NCI-H748 (cell line): ENCODE data around the gene KERA.

ENCODE experiments used
- DNase-seq: peaks from one replicate; lab custom pipeline; 2025; ENCODE audit not compliant: unreplicated experiment; lab: John Stamatoyannopoulos, UW

KERA gene

GRCh38 chr12:91074154-91074709 is 16.4 kb upstream of the KERA start:
- no peak for DNase-seq

- DNase-seq = no peak
These were observed 15.6 kb upstream of the KERA start for GRCh38 chr12:91073426-91073825.

DNA sequence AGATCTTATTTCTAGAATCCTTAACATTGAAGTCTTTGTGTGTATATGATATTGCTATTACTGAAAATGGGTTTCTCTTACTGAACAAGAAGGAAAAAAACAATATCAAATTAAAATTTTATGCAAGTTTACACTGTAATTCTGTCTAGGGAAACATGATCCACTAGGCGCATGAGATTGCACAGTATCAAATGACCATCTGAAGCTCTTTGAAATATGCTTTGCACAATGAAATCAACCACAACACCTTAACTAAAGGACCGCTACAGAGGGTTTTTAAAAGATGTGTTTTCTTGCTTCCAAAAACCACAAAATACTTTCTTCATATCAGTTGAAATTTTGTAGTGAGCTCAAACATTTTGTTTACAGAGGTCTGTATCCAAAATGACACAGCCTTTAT is 15.1 kb upstream of the KERA start:
- DNase-seq = peak; percentile 41

DNA sequence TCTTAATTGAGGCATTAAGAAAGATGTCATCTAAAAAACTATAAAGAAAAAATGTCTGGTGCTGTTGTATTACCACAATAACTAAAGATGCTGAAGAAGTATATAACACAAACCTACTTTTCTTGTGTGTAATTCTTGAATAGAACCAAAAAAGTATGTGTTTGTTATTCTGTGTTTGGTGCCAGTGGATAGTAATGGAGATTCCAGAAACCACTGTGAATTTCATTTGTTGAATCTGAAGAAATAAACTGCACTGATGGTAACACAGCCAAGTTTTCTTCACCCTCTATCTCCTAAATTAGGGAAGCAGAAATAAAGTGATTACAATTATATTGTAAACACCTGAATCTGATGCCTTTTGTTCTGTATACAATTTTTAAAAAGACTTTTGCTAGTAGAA is 13.1 kb upstream of the KERA start:
- DNase-seq = no peak

GRCh38 chr12:91065396-91065795 is 7.6 kb upstream of the KERA start:
- DNase-seq = no peak

GRCh38 chr12:91064640-91065039 is 6.8 kb upstream of the KERA start:
- DNase-seq = no peak

- DNase-seq = no peak
These were observed 3.3 kb upstream of the KERA start for GRCh38 chr12:91061091-91061490.

DNA sequence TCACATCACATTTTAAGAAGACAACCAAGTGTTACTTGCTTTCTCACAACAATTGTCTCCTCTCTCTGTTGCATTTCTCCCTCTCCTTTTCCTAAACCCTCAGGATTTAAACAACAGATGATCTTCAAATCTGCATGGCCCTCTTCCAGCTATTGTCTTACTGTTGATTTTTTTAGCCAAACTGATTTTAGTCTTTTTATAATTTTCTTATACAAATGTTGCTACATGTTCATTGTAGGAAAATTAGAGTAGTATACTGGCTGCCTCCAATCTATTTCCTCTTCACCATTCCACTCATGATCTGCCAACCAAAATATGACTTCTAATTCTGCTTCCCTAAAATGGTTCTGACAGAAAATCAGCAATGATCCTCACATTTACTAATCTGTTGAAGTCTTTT is 1.4 kb upstream of the KERA start:
- no peak for DNase-seq

DNA sequence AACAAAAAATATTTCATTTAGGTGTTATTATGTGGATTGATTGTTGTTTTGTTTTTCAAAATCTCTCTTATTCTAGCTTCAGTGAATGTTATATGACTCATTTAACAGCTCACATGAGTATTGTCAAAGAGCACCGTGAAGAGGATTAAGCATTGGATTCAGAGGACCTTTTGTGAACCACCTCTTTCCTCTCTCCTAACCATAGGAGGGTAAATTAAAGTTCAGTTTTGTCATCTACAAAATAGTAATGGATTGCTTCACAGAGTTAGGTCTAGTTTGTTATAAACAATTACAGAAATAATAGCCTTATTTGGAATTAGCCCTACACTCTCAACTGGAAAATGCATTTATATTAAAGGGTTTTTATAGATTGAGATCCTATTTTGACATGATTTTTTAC is 962 bp upstream of the KERA start:
- DNase-seq = no peak

DNA sequence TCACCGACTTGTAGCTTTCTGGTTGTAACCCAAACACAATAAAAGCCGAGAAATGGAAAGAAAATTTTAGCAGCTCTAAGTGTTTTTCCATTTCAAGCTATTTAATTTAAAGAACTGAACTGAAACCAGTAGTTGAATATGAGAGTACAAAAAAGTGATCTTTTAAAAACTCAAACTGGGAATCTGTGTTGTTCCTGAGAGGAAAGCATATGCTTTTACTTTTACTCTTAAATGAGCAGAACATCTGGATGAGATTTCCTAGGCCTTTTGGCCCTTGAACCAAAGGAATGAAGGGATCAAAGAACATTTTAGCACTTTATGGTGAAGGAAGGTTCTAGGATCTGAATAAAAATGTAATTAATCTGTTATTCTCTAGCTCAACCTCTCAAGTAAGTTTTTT is 1.3 kb downstream of the KERA start:
- DNase-seq = no peak

- no peak for DNase-seq
These were observed 1.8 kb downstream of the KERA start for GRCh38 chr12:91055976-91056375.

GRCh38 chr12:91053951-91054715 is 3.7 kb downstream of the KERA start:
- no peak for DNase-seq

DNA sequence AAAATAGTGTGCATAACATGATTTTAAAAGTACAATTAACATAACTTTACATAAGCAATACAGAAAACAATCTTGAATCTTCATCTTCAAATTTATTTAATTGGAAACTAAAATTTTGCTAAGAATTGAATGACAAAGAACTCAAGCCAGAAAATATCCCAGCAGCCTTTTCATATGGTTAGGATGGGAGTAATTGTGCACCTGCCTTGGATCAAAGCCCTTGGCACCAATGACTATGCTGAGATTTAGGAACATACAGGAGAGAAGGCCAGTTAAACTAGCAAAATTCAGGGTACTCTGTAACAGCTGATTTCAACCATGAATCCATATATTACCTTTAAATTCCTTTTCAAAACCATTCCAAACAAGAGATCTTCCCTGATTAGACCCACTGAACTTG is 5.8 kb downstream of the KERA start:
- no peak for DNase-seq

GRCh38 chr12:91044586-91044985 is 13.2 kb downstream of the KERA start:
- no peak for DNase-seq

GRCh38 chr12:91043408-91043807 is 14.4 kb downstream of the KERA start:
- peak; percentile 8 for DNase-seq

GRCh38 chr12:91040096-91040755 is 17.6 kb downstream of the KERA start:
- no peak for DNase-seq

DNA sequence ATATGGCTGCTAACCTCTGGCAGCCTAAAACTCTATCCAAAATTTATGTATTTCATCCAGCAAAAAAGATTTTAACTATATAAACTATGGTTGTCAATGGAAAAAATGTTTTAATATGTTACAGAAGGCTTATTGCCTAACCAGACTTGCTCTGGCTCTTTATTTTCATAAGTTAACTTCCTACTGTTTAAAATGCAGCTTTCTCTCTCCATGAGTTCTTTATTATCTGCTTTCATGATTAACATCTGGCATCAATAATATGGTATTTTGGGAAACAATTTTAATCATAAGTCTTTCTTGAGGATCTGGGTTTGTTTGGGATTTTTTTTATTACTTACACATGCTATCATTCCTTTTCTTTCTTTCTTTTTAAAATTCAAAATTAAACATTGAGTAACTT is 20.5 kb downstream of the KERA start:
- no peak for DNase-seq

DNA sequence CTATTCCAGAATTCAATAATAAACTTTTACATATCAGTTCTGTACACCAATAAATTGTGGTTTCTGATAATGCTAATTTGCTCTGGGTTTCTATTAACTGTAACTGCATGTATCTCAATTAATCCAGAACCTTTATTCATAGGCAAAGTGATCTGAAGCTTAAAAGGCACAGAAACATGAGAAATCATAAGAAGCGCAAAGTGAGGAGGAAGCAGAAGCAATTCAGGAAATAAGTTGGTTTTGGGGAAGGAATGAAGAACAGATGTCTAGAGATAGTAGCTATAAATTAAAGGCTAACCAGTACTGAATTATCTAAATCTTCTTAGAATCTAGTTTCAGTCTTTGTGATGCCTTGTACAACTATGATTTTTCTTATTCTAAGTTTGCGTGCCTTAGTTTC is 24.6 kb downstream of the KERA start:
- DNase-seq = no peak

GRCh38 chr12:91023326-91024004 is 34.4 kb downstream of the KERA start:
- no peak for DNase-seq

GRCh38 chr12:91021076-91021475 is 36.7 kb downstream of the KERA start:
- DNase-seq = no peak

DNA sequence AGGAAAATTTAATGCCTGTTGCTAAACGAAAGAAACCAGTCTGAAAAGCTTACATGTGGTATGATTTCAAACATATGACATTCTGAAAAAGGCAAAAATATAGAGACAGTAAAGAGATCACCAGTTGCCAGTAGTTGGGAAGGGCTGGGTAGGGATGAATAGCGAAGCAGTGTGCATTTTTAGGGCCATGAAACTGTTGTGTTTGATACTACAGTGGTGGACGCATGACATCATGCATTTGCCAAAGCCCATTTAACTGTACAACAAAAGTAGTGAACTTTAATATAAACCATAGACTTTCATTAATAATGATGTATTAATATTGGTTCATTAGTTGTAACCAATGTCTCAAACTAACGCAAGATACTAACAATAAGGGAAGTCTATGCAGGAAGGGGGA is 38.4 kb downstream of the KERA start:
- DNase-seq = no peak
